Measurements from ENCODE around the gene EPYC. TPM values are rescaled to one million over a fixed set of nuclear protein-coding genes. Genes with fewer than 3 reads are reported as not detected.

EPYC gene
- total and polyA plus RNA-seq, 4 donors: 0.51 TPM; not detected in 3

DNA sequence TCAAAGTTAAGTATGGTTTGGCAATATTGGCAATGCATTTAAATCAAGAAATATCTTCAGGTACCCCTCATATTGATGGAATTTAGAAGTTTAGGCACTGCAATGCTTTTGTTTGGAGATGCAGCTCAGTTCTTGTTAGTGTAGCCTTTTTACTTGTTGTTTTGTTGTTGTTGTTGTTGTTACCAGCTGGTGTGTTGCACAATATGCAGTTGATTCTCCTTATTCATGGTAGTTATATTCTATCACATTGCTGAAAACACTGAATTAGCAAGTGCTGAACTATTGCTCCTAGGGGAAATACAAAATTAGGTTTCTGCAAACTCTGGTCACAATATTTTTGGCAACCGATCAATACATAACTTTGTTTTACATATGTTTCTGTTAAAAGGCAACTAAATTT lies 84.5 kb downstream of the EPYC start:
- Histone ChIP-seq H3K27me3 (ENCODE audit: control insufficient read depth in 1 of 2, insufficient read depth in 2 of 2, low read length in 1 of 2) (no peaks in the 10 kb centered on the region), H3K36me3 (ENCODE audit: control insufficient read depth in 1 of 2, insufficient read depth in 2 of 2, low read length in 1 of 2) (no peaks in the 10 kb centered on the region), H3K9me3 (ENCODE audit: control insufficient read depth, low read length) (no peaks in the 10 kb centered on the region), H3K27ac (ENCODE audit: low read depth in 1 of 2, low read length in 2 of 2) (no peak overlapping the region), H3K4me3 (ENCODE audit: low read length in 2 of 2) (no peak overlapping the region), H3K4me1 (ENCODE audit: control insufficient read depth in 1 of 2, insufficient read depth in 2 of 2, low read length in 2 of 2) (peaks cover 0 to 3% of the 10 kb centered on the region in 2 donors)
- WGBS, 2 donors: 90 to 98% methylated on average over 1 of the region's 1 CpG
- intact Hi-C loops (cut with DNase I): no loop called here
- DNase-seq (no peak), ATAC-seq (ENCODE audit: low FRiP score) (no peak)

DNA sequence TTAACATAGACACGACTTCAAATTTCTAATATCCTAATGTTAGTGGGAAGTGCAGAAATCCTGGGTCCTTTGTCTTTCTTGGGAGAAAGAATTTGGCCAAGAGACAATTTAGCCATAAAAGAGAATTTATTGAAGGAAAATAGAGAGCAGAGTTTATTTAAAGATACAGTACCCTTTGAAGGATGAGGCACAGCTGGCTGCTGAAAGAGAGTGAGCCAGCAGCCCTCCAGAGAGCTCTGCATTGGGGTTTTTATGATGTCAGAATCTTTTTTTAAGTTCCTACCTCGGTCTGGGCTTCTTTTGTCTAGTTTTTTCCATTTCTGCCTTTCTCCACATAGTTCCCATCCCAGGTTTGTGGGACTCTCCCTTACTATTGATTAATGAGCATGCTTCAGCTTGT lies 87.3 kb downstream of the EPYC start:
- WGBS, 2 donors: 31 to 36% methylated on average over 2 of the region's 2 CpGs

DNA sequence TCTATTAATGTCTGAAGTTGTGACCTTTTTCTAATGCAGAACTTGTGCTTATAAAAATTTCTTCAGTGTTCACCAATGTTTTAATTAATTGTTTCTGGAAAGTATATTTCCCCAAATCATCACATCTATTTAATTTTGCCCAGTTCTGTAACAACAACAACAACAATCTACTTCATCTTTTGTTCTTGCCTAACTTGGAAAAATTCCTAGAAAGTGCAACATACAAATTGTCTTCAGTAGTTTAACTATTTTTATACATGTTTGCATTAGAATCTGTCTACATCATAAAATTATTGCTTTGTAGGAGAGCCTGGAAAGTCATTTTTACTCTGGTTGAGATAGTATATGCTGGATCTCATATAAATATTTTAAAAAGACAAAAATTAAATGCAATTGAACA lies 88.3 kb downstream of the EPYC start:
- no peak overlapping the region for H3K4me3 ChIP-seq (ENCODE audit: low read length in 2 of 2)
- no peaks in the 10 kb centered on the region for H3K27me3 ChIP-seq (ENCODE audit: control insufficient read depth in 1 of 2, insufficient read depth in 2 of 2, low read length in 1 of 2)
- H3K4me1 ChIP-seq (ENCODE audit: control insufficient read depth in 1 of 2, insufficient read depth in 2 of 2, low read length in 2 of 2): peaks cover 0 to 1% of the 10 kb centered on the region in 2 donors
- peaks cover 6% of the 10 kb centered on the region for H3K9me3 ChIP-seq (ENCODE audit: control insufficient read depth, low read length)
- H3K27ac ChIP-seq (ENCODE audit: low read depth in 1 of 2, low read length in 2 of 2): no peak overlapping the region
- DNase-seq (no peak), ATAC-seq (ENCODE audit: low FRiP score) (no peak)
- intact Hi-C loops (cut with DNase I): no loop called here
- no peaks in the 10 kb centered on the region for H3K36me3 ChIP-seq (ENCODE audit: control insufficient read depth in 1 of 2, insufficient read depth in 2 of 2, low read length in 1 of 2)

More for the DNA sequence above, 87.3 kb downstream of the EPYC start:
- Histone ChIP-seq H3K4me1 (ENCODE audit: control insufficient read depth in 1 of 2, insufficient read depth in 2 of 2, low read length in 2 of 2) (peaks cover 0 to 3% of the 10 kb centered on the region in 2 donors), H3K36me3 (ENCODE audit: control insufficient read depth in 1 of 2, insufficient read depth in 2 of 2, low read length in 1 of 2) (no peaks in the 10 kb centered on the region), H3K9me3 (ENCODE audit: control insufficient read depth, low read length) (peaks cover 6% of the 10 kb centered on the region), H3K4me3 (ENCODE audit: low read length in 2 of 2) (no peak overlapping the region), H3K27ac (ENCODE audit: low read depth in 1 of 2, low read length in 2 of 2) (no peak overlapping the region), H3K27me3 (ENCODE audit: control insufficient read depth in 1 of 2, insufficient read depth in 2 of 2, low read length in 1 of 2) (no peaks in the 10 kb centered on the region)
- intact Hi-C loops (cut with DNase I): no loop called here
- DNase-seq (no peak), ATAC-seq (ENCODE audit: low FRiP score) (no peak)

GRCh38 chr12:90915353-90915752 lies 89.4 kb downstream of the EPYC start:
- no peaks in the 10 kb centered on the region for H3K4me1 ChIP-seq (ENCODE audit: control insufficient read depth in 1 of 2, insufficient read depth in 2 of 2, low read length in 2 of 2)
- H3K9me3 ChIP-seq (ENCODE audit: control insufficient read depth, low read length): peaks cover 6% of the 10 kb centered on the region
- no peak overlapping the region for H3K4me3 ChIP-seq (ENCODE audit: low read length in 2 of 2)
- 95 to 96% methylated on average over 2 of the region's 2 CpGs for WGBS, 2 donors
- ATAC-seq (ENCODE audit: low FRiP score): no peak
- no peaks in the 10 kb centered on the region for H3K27me3 ChIP-seq (ENCODE audit: control insufficient read depth in 1 of 2, insufficient read depth in 2 of 2, low read length in 1 of 2)
- DNase-seq: no peak
- no peak overlapping the region for H3K27ac ChIP-seq (ENCODE audit: low read depth in 1 of 2, low read length in 2 of 2)
- H3K36me3 ChIP-seq (ENCODE audit: control insufficient read depth in 1 of 2, insufficient read depth in 2 of 2, low read length in 1 of 2): no peaks in the 10 kb centered on the region
- intact Hi-C loops (cut with DNase I): no loop called here

Other genes starting within 250 kb of the EPYC start
- gene CCER1, start 49.8 kb downstream of the EPYC start, total RNA-seq: not detected
- not detected for gene CCER1, start 49.8 kb downstream of the EPYC start, polyA plus RNA-seq
- gene KERA, start 53.1 kb upstream of the EPYC start, total RNA-seq: not detected
- not detected for gene KERA, start 53.1 kb upstream of the EPYC start, polyA plus RNA-seq
- 100 to 1,000 TPM; 118 to 628 TPM for gene LUM, start 106.5 kb upstream of the EPYC start, total RNA-seq
- 100 to 1,000 TPM in 1 of 2 donors, 10 to 100 TPM in 1; 92.4 to 324 TPM for gene LUM, start 106.5 kb upstream of the EPYC start, polyA plus RNA-seq
- gene DCN, start 177.8 kb upstream of the EPYC start, total RNA-seq: 1,000 to 10,000 TPM in 1 of 2 donors, 100 to 1,000 TPM in 1; 863 to 2,873 TPM
- gene DCN, start 177.8 kb upstream of the EPYC start, polyA plus RNA-seq: 10 to 100 TPM; 27.2 to 74.0 TPM

All from aorta (tissue), 5 donors.